Neural cell (in vitro differentiated cells): Measurements from ENCODE around the gene LRRC53. TPM values are rescaled to one million over a fixed set of nuclear protein-coding genes. Genes with fewer than 3 reads are reported as not detected.

Source experiments
- H2AFZ ChIP-seq: fragments of 200-600, 300-800 bp; sonication (generic), shearing (Covaris generic); 2 replicates; pipeline ENCODE4 v1.6.0; 2014; ENCODE audit warnings: low read depth, mild to moderate bottlenecking, antibody characterized with exemption, low read length, moderate library complexity
- H3F3A ChIP-seq: fragments of 200-600 bp; shearing (Covaris generic); 2 replicates; pipeline ENCODE4 v1.6.1; 2016; ENCODE audit warnings: mild to moderate bottlenecking, moderate library complexity, mixed read lengths, antibody characterized with exemption, low read length; ENCODE audit not compliant: insufficient read depth, poor library complexity, severe bottlenecking
- H3K27ac ChIP-seq: fragments of 200-600, 300-800 bp; sonication (generic), shearing (Covaris generic); 2 replicates; pipeline ENCODE4 v1.5.1; 2014; ENCODE audit warnings: mild to moderate bottlenecking, low read length, moderate library complexity
- H3K27me3 ChIP-seq: fragments of 300-800, 200-600 bp; sonication (generic), shearing (Covaris generic); 2 replicates; pipeline ENCODE4 v1.6.0; 2014; ENCODE audit warnings: mild to moderate bottlenecking, low read depth, low read length, moderate library complexity; ENCODE audit not compliant: insufficient read depth
- H3K36me3 ChIP-seq: fragments of 300-800, 200-600 bp; sonication (generic), shearing (Covaris generic); 2 replicates; pipeline ENCODE4 v1.5.1; 2014; ENCODE audit warnings: mild to moderate bottlenecking, antibody characterized with exemption, low read length, moderate library complexity; ENCODE audit not compliant: insufficient read depth
- H3K4me2 ChIP-seq: fragments of 300-800, 200-600 bp; sonication (generic), shearing (Covaris generic); 2 replicates; pipeline ENCODE4 v1.6.0; 2014; ENCODE audit warnings: mild to moderate bottlenecking, low read length
- H3K4me3 ChIP-seq: fragments of 300-800, 200-600 bp; sonication (generic), shearing (Covaris generic); 2 replicates; pipeline ENCODE4 v1.5.1; 2014; ENCODE audit warnings: mild to moderate bottlenecking, low read length, moderate library complexity
- H3K79me2 ChIP-seq: fragments of 200-600 bp; shearing (Covaris generic); replicated peaks from 2 replicates; pipeline ENCODE4 v1.6.0; 2014; ENCODE audit warnings: mild to moderate bottlenecking, low read length, moderate library complexity; ENCODE audit not compliant: insufficient read depth
- H3K9ac ChIP-seq: fragments of 300-800, 200-600 bp; sonication (generic), shearing (Covaris generic); 2 replicates; pipeline ENCODE4 v1.6.1; 2016; ENCODE audit warnings: mild to moderate bottlenecking, low read length, mixed read lengths
- H3K9me2 ChIP-seq: fragments of 200-600 bp; shearing (Covaris generic); 2 replicates; pipeline ENCODE4 v1.6.1; 2016; ENCODE audit warnings: mild to moderate bottlenecking, low read length, mixed read lengths; ENCODE audit not compliant: insufficient read depth
- H3K9me3 ChIP-seq: fragments of 200-600, 300-800 bp; sonication (generic), shearing (Covaris generic); 2 replicates; pipeline ENCODE4 v1.6.1; 2016; ENCODE audit warnings: mild to moderate bottlenecking, mixed run types, low read length, moderate library complexity, mixed read lengths
- H4K20me1 ChIP-seq: fragments of 200-600 bp; shearing (Covaris generic); 2 replicates; pipeline ENCODE4 v1.6.1; 2016; ENCODE audit warnings: mild to moderate bottlenecking, mixed run types; ENCODE audit not compliant: insufficient read depth
- EP300 ChIP-seq: fragments of 450-650 bp; conservative IDR thresholded peaks from 2 replicates; pipeline ENCODE4 v1.6.1; 2014; ENCODE audit warnings: antibody characterized with exemption, mild to moderate bottlenecking, moderate library complexity; ENCODE audit not compliant: poor library complexity, severe bottlenecking
- EZH2 ChIP-seq: fragments of 200-600, 300-800 bp; shearing (Covaris generic), sonication (generic); IDR thresholded peaks from 2 replicates; pipeline ENCODE4 v1.6.1; 2014; ENCODE audit warnings: antibody characterized with exemption, low read length, borderline replicate concordance, mild to moderate bottlenecking; ENCODE audit not compliant: insufficient read depth, poor library complexity, severe bottlenecking
- MXI1 ChIP-seq: fragments of 450-650 bp; conservative IDR thresholded peaks from 2 replicates; pipeline ENCODE4 v1.6.1; 2014; ENCODE audit warnings: antibody characterized with exemption, mild to moderate bottlenecking; ENCODE audit not compliant: poor library complexity, severe bottlenecking
- POLR2AphosphoS5 ChIP-seq: IDR thresholded peaks from 2 replicates; pipeline ENCODE4 v1.6.1; 2012
- RAD21 ChIP-seq: fragments of 450-650 bp; conservative IDR thresholded peaks from 2 replicates; pipeline ENCODE4 v1.6.1; 2014; ENCODE audit warnings: antibody characterized with exemption, mild to moderate bottlenecking, moderate library complexity
- SMC3 ChIP-seq: fragments of 450-650 bp; conservative IDR thresholded peaks from 2 replicates; pipeline ENCODE4 v1.6.1; 2014; ENCODE audit warnings: antibody characterized with exemption, mild to moderate bottlenecking, moderate library complexity; ENCODE audit not compliant: poor library complexity
- TAF1 ChIP-seq: IDR thresholded peaks from 2 replicates; pipeline ENCODE4 v1.6.1; 2012; ENCODE audit warnings: low read depth
- polyA plus RNA-seq: library from polyadenylated mRNA; depleted of rRNA; stranded (reverse); fragments of >200 nt; gene quantifications from 2 replicates; pipeline ENCODE4 v1.2.3, GENCODE V29; 2014
- TF ChIP-seq, protein P1 (sequence below): fragments of 450-650 bp; IDR thresholded peaks from 2 replicates; pipeline ENCODE4 v1.5.1; 2014; ENCODE audit warnings: antibody characterized with exemption, mild to moderate bottlenecking, moderate library complexity; ENCODE audit not compliant: poor library complexity, severe bottlenecking
- TF ChIP-seq, protein P2 (sequence below): IDR thresholded peaks from 2 replicates; pipeline ENCODE4 v1.6.1; 2012; ENCODE audit warnings: borderline replicate concordance

The LRRC53 gene
- polyA plus RNA-seq, 1 donor from 2014 or later, result not detected

DNA sequence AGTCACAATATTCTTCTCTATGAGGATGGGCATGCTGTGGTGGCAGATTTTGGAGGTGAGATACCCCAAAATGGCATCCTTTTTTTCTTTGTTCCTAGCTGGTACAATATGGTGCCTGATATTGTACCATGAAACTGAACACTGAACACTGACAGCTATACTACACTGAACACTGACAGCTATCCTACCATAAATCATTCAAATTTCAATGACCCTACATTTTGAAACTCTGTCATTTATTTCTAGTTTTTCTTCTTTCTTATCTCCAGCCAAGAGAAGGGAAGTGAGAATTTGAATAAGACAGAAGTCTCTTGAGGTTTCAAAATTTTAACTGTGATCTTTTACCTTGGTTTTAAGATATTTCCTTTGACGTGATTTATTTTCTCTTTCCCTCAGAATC is 76.3 kb downstream of the LRRC53 start:
- H3K27me3 ChIP-seq, result no peaks in the 10 kb centered on the region
- H3F3A ChIP-seq, result no peaks in the 10 kb centered on the region
- H3K9me3 ChIP-seq, result no peaks in the 10 kb centered on the region
- no peak overlapping the region for H3K9ac ChIP-seq
- TF ChIP-seq EZH2 (no peak), EP300 (no peak), SMC3 (no peak), RAD21 (no peak), POLR2AphosphoS5 (no peak), TAF1 (no peak), MXI1 (no peak)
- TF ChIP-seq, protein P1, sequence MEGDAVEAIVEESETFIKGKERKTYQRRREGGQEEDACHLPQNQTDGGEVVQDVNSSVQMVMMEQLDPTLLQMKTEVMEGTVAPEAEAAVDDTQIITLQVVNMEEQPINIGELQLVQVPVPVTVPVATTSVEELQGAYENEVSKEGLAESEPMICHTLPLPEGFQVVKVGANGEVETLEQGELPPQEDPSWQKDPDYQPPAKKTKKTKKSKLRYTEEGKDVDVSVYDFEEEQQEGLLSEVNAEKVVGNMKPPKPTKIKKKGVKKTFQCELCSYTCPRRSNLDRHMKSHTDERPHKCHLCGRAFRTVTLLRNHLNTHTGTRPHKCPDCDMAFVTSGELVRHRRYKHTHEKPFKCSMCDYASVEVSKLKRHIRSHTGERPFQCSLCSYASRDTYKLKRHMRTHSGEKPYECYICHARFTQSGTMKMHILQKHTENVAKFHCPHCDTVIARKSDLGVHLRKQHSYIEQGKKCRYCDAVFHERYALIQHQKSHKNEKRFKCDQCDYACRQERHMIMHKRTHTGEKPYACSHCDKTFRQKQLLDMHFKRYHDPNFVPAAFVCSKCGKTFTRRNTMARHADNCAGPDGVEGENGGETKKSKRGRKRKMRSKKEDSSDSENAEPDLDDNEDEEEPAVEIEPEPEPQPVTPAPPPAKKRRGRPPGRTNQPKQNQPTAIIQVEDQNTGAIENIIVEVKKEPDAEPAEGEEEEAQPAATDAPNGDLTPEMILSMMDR, result no peak
- TF ChIP-seq, protein P2, sequence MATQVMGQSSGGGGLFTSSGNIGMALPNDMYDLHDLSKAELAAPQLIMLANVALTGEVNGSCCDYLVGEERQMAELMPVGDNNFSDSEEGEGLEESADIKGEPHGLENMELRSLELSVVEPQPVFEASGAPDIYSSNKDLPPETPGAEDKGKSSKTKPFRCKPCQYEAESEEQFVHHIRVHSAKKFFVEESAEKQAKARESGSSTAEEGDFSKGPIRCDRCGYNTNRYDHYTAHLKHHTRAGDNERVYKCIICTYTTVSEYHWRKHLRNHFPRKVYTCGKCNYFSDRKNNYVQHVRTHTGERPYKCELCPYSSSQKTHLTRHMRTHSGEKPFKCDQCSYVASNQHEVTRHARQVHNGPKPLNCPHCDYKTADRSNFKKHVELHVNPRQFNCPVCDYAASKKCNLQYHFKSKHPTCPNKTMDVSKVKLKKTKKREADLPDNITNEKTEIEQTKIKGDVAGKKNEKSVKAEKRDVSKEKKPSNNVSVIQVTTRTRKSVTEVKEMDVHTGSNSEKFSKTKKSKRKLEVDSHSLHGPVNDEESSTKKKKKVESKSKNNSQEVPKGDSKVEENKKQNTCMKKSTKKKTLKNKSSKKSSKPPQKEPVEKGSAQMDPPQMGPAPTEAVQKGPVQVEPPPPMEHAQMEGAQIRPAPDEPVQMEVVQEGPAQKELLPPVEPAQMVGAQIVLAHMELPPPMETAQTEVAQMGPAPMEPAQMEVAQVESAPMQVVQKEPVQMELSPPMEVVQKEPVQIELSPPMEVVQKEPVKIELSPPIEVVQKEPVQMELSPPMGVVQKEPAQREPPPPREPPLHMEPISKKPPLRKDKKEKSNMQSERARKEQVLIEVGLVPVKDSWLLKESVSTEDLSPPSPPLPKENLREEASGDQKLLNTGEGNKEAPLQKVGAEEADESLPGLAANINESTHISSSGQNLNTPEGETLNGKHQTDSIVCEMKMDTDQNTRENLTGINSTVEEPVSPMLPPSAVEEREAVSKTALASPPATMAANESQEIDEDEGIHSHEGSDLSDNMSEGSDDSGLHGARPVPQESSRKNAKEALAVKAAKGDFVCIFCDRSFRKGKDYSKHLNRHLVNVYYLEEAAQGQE, result no peak
- H2AFZ ChIP-seq, result no peak overlapping the region
- H3K4me3 ChIP-seq, result no peak overlapping the region
- H3K9me2 ChIP-seq, result no peaks in the 10 kb centered on the region
- no peak overlapping the region for H3K4me2 ChIP-seq
- no peaks in the 10 kb centered on the region for H4K20me1 ChIP-seq
- no peak overlapping the region for H3K27ac ChIP-seq
- H3K36me3 ChIP-seq, result no peaks in the 10 kb centered on the region
- no peaks in the 10 kb centered on the region for H3K79me2 ChIP-seq

DNA sequence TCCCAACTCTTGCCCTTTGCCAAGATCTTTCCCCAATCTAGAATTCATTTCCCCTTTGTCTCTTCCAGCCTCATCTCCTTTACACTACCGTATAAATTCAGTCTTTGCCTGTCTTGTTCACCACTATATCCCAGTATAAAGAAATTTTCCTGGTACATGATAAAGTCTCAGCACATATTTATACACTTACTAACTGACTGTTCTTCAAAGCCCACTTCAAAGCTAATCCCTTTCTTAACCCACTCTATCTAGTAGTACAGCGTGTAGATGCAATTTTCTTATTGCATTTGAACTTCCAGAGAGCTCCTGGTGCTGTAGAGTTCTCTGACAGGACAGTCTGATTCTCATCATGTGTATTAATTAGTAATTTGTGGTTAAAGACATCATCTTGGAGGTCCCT is 78.1 kb downstream of the LRRC53 start:
- no peaks in the 10 kb centered on the region for H3K9me2 ChIP-seq
- no peak overlapping the region for H3K4me2 ChIP-seq
- no peak overlapping the region for H3K9ac ChIP-seq
- H3K79me2 ChIP-seq, result no peaks in the 10 kb centered on the region
- no peaks in the 10 kb centered on the region for H3K36me3 ChIP-seq
- H3K27ac ChIP-seq, result no peak overlapping the region
- no peak overlapping the region for H3K4me3 ChIP-seq
- H3K27me3 ChIP-seq, result no peaks in the 10 kb centered on the region
- H3F3A ChIP-seq, result no peaks in the 10 kb centered on the region
- no peak for TF ChIP-seq EP300
- no peak for TF ChIP-seq EZH2
- TF ChIP-seq SMC3, result no peak
- TF ChIP-seq MXI1, result no peak
- TF ChIP-seq RAD21, result no peak
- TF ChIP-seq, protein P2, result no peak
- TF ChIP-seq, protein P1, result no peak
- no peak for TF ChIP-seq TAF1
- TF ChIP-seq POLR2AphosphoS5, result no peak
- H3K9me3 ChIP-seq, result no peaks in the 10 kb centered on the region
- no peak overlapping the region for H2AFZ ChIP-seq
- H4K20me1 ChIP-seq, result no peaks in the 10 kb centered on the region
